T-helper 2 cell treated with Interferon-gamma antibody and Interleukin-4, amounts not matched to agents 5 μg/mL and 100 μg/mL, for 36 hours (primary cell): ENCODE results near the gene AFDN.
"Not testable (repeated sequence)": the region's sequence is repeated elsewhere in the genome, so short reads cannot be mapped to it uniquely, and the experiment has no call there.

ENCODE experiments used
- DNase-seq: peaks from one replicate; pipeline ENCODE4 v3.0.0; 2021; ENCODE audit warnings: low spot score
- H3K27ac Mint-ChIP-seq: one replicate; pipeline ENCODE4 v1.8.0; 2021; ENCODE audit warnings: mild to moderate bottlenecking, mixed read lengths
- H3K27me3 Mint-ChIP-seq: one replicate; pipeline ENCODE4 v1.8.0; 2021; ENCODE audit warnings: low read depth, mixed read lengths
- H3K36me3 Mint-ChIP-seq: one replicate; pipeline ENCODE4 v1.8.0; 2021; ENCODE audit warnings: low read depth, mixed read lengths
- H3K4me1 Mint-ChIP-seq: one replicate; pipeline ENCODE4 v1.8.0; 2021; ENCODE audit warnings: low read depth, mixed read lengths
- H3K4me3 Mint-ChIP-seq: one replicate; pipeline ENCODE4 v1.8.0; 2022; ENCODE audit warnings: mild to moderate bottlenecking, moderate library complexity, mixed read lengths
- H3K9me3 Mint-ChIP-seq: one replicate; pipeline ENCODE4 v1.8.0; 2021; ENCODE audit warnings: mixed read lengths

Gene AFDN

GRCh38 chr6:167972193-167972592 lies 145.5 kb downstream of the AFDN start:
- Mint-ChIP-seq H3K4me3 (no peak overlapping the region), H3K9me3 (no peaks in the 10 kb centered on the region), H3K27me3 (no peaks in the 10 kb centered on the region), H3K27ac (no peak overlapping the region), H3K4me1 (no peaks in the 10 kb centered on the region), H3K36me3 (no peaks in the 10 kb centered on the region)
- DNase-seq, result no peak

GRCh38 chr6:167973148-167973885 lies 146.6 kb downstream of the AFDN start:
- Mint-ChIP-seq H3K27ac (no peak overlapping the region), H3K4me3 (no peak overlapping the region), H3K36me3 (no peaks in the 10 kb centered on the region), H3K4me1 (no peaks in the 10 kb centered on the region), H3K27me3 (no peaks in the 10 kb centered on the region), H3K9me3 (no peaks in the 10 kb centered on the region)
- no peak for DNase-seq

GRCh38 chr6:167974640-167975344 lies 148.1 kb downstream of the AFDN start:
- Mint-ChIP-seq H3K4me1 (no peaks in the 10 kb centered on the region), H3K27me3 (no peaks in the 10 kb centered on the region), H3K36me3 (no peaks in the 10 kb centered on the region), H3K9me3 (no peaks in the 10 kb centered on the region), H3K4me3 (no peak overlapping the region), H3K27ac (no peak overlapping the region)
- DNase-seq, result no peak

- no peak overlapping the region for H3K27ac Mint-ChIP-seq
- H3K9me3 Mint-ChIP-seq, result no peaks in the 10 kb centered on the region
- DNase-seq, result no peak
- no peaks in the 10 kb centered on the region for H3K36me3 Mint-ChIP-seq
- H3K27me3 Mint-ChIP-seq, result no peaks in the 10 kb centered on the region
- H3K4me3 Mint-ChIP-seq, result no peak overlapping the region
- H3K4me1 Mint-ChIP-seq, result no peaks in the 10 kb centered on the region
Observed at GRCh38 chr6:167975458-167975857, 148.7 kb downstream of the AFDN start.

GRCh38 chr6:167976116-167976657 lies 149.5 kb downstream of the AFDN start:
- not testable (repeated sequence) for DNase-seq

GRCh38 chr6:167976708-167977107 lies 150.0 kb downstream of the AFDN start:
- Mint-ChIP-seq H3K4me3 (no peak overlapping the region), H3K27ac (no peak overlapping the region), H3K27me3 (no peaks in the 10 kb centered on the region), H3K9me3 (no peaks in the 10 kb centered on the region), H3K4me1 (no peaks in the 10 kb centered on the region), H3K36me3 (no peaks in the 10 kb centered on the region)
- no peak for DNase-seq

More at GRCh38 chr6:167976116-167976657, 149.5 kb downstream of the AFDN start:
- H3K36me3 Mint-ChIP-seq, H3K27me3 Mint-ChIP-seq, H3K4me3 Mint-ChIP-seq, H3K27ac Mint-ChIP-seq, H3K9me3 Mint-ChIP-seq, H3K4me1 Mint-ChIP-seq: not testable (repeated sequence)

- no peak overlapping the region for H3K27ac Mint-ChIP-seq
- H3K4me3 Mint-ChIP-seq, result no peak overlapping the region
- no peaks in the 10 kb centered on the region for H3K27me3 Mint-ChIP-seq
- no peaks in the 10 kb centered on the region for H3K9me3 Mint-ChIP-seq
- no peaks in the 10 kb centered on the region for H3K36me3 Mint-ChIP-seq
- H3K4me1 Mint-ChIP-seq, result no peaks in the 10 kb centered on the region
- no peak for DNase-seq
Observed at GRCh38 chr6:167977717-167978467, 151.2 kb downstream of the AFDN start.

- H3K4me1 Mint-ChIP-seq, result no peaks in the 10 kb centered on the region
- no peaks in the 10 kb centered on the region for H3K27me3 Mint-ChIP-seq
- DNase-seq, result no peak
- no peaks in the 10 kb centered on the region for H3K36me3 Mint-ChIP-seq
- H3K4me3 Mint-ChIP-seq, result no peak overlapping the region
- no peaks in the 10 kb centered on the region for H3K9me3 Mint-ChIP-seq
- H3K27ac Mint-ChIP-seq, result no peak overlapping the region
Observed at GRCh38 chr6:167978607-167979006, 151.9 kb downstream of the AFDN start.

- no peaks in the 10 kb centered on the region for H3K36me3 Mint-ChIP-seq
- H3K4me3 Mint-ChIP-seq, result no peak overlapping the region
- H3K27me3 Mint-ChIP-seq, result no peaks in the 10 kb centered on the region
- no peak overlapping the region for H3K27ac Mint-ChIP-seq
- H3K9me3 Mint-ChIP-seq, result no peaks in the 10 kb centered on the region
- H3K4me1 Mint-ChIP-seq, result no peaks in the 10 kb centered on the region
- no peak for DNase-seq
Observed at GRCh38 chr6:167979436-167980139, 152.9 kb downstream of the AFDN start.

- Mint-ChIP-seq H3K4me1 (no peaks in the 10 kb centered on the region), H3K27ac (no peak overlapping the region), H3K27me3 (no peaks in the 10 kb centered on the region), H3K9me3 (no peaks in the 10 kb centered on the region), H3K4me3 (no peak overlapping the region), H3K36me3 (no peaks in the 10 kb centered on the region)
- no peak for DNase-seq
Observed at GRCh38 chr6:167980911-167981580, 154.3 kb downstream of the AFDN start.

GRCh38 chr6:167981916-167982462 lies 155.3 kb downstream of the AFDN start:
- no peak overlapping the region for H3K4me3 Mint-ChIP-seq
- no peak for DNase-seq
- no peaks in the 10 kb centered on the region for H3K4me1 Mint-ChIP-seq
- no peaks in the 10 kb centered on the region for H3K9me3 Mint-ChIP-seq
- no peak overlapping the region for H3K27ac Mint-ChIP-seq
- H3K27me3 Mint-ChIP-seq, result no peaks in the 10 kb centered on the region
- H3K36me3 Mint-ChIP-seq, result no peaks in the 10 kb centered on the region

GRCh38 chr6:167984144-167984719 lies 157.5 kb downstream of the AFDN start:
- no peak overlapping the region for H3K4me3 Mint-ChIP-seq
- H3K4me1 Mint-ChIP-seq, result no peaks in the 10 kb centered on the region
- H3K27ac Mint-ChIP-seq, result no peak overlapping the region
- H3K27me3 Mint-ChIP-seq, result no peaks in the 10 kb centered on the region
- no peak for DNase-seq
- no peaks in the 10 kb centered on the region for H3K36me3 Mint-ChIP-seq
- H3K9me3 Mint-ChIP-seq, result no peaks in the 10 kb centered on the region
